Mononuclear cell (primary cell): ENCODE results near the gene SLC30A3. TPM values are rescaled to one million over a fixed set of nuclear protein-coding genes. Genes with fewer than 3 reads are reported as not detected.

ENCODE experiments used
- H3K27me3 ChIP-seq: 2 replicates; pipeline ENCODE4 v1.6.0; 2011; ENCODE audit warnings: low read length, control low read depth; ENCODE audit not compliant: insufficient read depth
- H3K4me1 ChIP-seq: 2 replicates; pipeline ENCODE4 v1.5.1; 2011; ENCODE audit warnings: mild to moderate bottlenecking, low read length, control low read depth; ENCODE audit not compliant: insufficient read depth
- H3K4me3 ChIP-seq: 2 replicates; pipeline ENCODE4 v1.5.1; 2011; ENCODE audit warnings: mild to moderate bottlenecking, low read length, moderate library complexity
- H3K9me3 ChIP-seq: 2 replicates; pipeline ENCODE4 v1.5.1; 2011; ENCODE audit warnings: low read depth, mild to moderate bottlenecking, control low read depth, low read length
- total RNA-seq: library from RNA; depleted of rRNA; stranded (reverse); fragments of >200 nt; gene quantifications from one replicate; pipeline ENCODE4 v1.2.3, GENCODE V29; 2012

The SLC30A3 gene
- total RNA-seq, 1 donor: not detected

GRCh38 chr2:27297195-27297594 lies 34.3 kb upstream of the SLC30A3 start:
- Histone ChIP-seq H3K9me3 (no peaks in the 10 kb centered on the region), H3K4me3 (no peak overlapping the region), H3K27me3 (no peaks in the 10 kb centered on the region), H3K4me1 (peaks cover 13% of the 10 kb centered on the region)

- Histone ChIP-seq H3K9me3 (no peaks in the 10 kb centered on the region), H3K4me1 (peaks cover 13% of the 10 kb centered on the region), H3K27me3 (no peaks in the 10 kb centered on the region), H3K4me3 (no peak overlapping the region)
Observed at GRCh38 chr2:27296481-27296880, 33.6 kb upstream of the SLC30A3 start.

GRCh38 chr2:27294928-27295327 lies 32.1 kb upstream of the SLC30A3 start:
- H3K4me3 ChIP-seq: no peak overlapping the region
- no peaks in the 10 kb centered on the region for H3K9me3 ChIP-seq
- no peaks in the 10 kb centered on the region for H3K27me3 ChIP-seq
- peaks cover 13% of the 10 kb centered on the region for H3K4me1 ChIP-seq

GRCh38 chr2:27291865-27292264 lies 29.0 kb upstream of the SLC30A3 start:
- H3K9me3 ChIP-seq: no peaks in the 10 kb centered on the region
- no peaks in the 10 kb centered on the region for H3K27me3 ChIP-seq
- no peak overlapping the region for H3K4me3 ChIP-seq
- peaks cover 10% of the 10 kb centered on the region for H3K4me1 ChIP-seq

GRCh38 chr2:27290549-27290948 lies 27.7 kb upstream of the SLC30A3 start:
- H3K4me1 ChIP-seq: no peaks in the 10 kb centered on the region
- H3K27me3 ChIP-seq: no peaks in the 10 kb centered on the region
- no peak overlapping the region for H3K4me3 ChIP-seq
- H3K9me3 ChIP-seq: no peaks in the 10 kb centered on the region

- no peak overlapping the region for H3K4me3 ChIP-seq
- H3K9me3 ChIP-seq: no peaks in the 10 kb centered on the region
- H3K4me1 ChIP-seq: no peaks in the 10 kb centered on the region
- no peaks in the 10 kb centered on the region for H3K27me3 ChIP-seq
Observed at GRCh38 chr2:27288610-27289009, 25.8 kb upstream of the SLC30A3 start.

- Histone ChIP-seq H3K4me3 (no peak overlapping the region), H3K4me1 (no peaks in the 10 kb centered on the region), H3K9me3 (no peaks in the 10 kb centered on the region), H3K27me3 (peaks cover 1% of the 10 kb centered on the region)
Observed at GRCh38 chr2:27285481-27285880, 22.6 kb upstream of the SLC30A3 start.

GRCh38 chr2:27284996-27285395 lies 22.1 kb upstream of the SLC30A3 start:
- no peaks in the 10 kb centered on the region for H3K9me3 ChIP-seq
- no peak overlapping the region for H3K4me3 ChIP-seq
- peaks cover 3% of the 10 kb centered on the region for H3K27me3 ChIP-seq
- no peaks in the 10 kb centered on the region for H3K4me1 ChIP-seq

GRCh38 chr2:27282892-27283291 lies 20.0 kb upstream of the SLC30A3 start:
- Histone ChIP-seq H3K27me3 (peaks cover 3% of the 10 kb centered on the region), H3K4me3 (no peak overlapping the region), H3K9me3 (no peaks in the 10 kb centered on the region), H3K4me1 (peaks cover 3% of the 10 kb centered on the region)

GRCh38 chr2:27281855-27282559 lies 19.2 kb upstream of the SLC30A3 start, which contains the start of gene TRIM54:
Gene TRIM54 (plus strand): TSS chr2:27282429. CDS start chr2:27282732, 303 bp downstream.
- Histone ChIP-seq H3K27me3 (peaks cover 3% of the 10 kb centered on the region), H3K4me3 (no peak within 1 kb of the TSS), H3K4me1 (peaks cover 3% of the 10 kb centered on the region), H3K9me3 (no peaks in the 10 kb centered on the region)

GRCh38 chr2:27281442-27281841 lies 18.6 kb upstream of the SLC30A3 start:
- peaks cover 3% of the 10 kb centered on the region for H3K27me3 ChIP-seq
- no peak overlapping the region for H3K4me3 ChIP-seq
- no peaks in the 10 kb centered on the region for H3K9me3 ChIP-seq
- peaks cover 3% of the 10 kb centered on the region for H3K4me1 ChIP-seq

- Histone ChIP-seq H3K4me1 (peaks cover 3% of the 10 kb centered on the region), H3K4me3 (no peak overlapping the region), H3K27me3 (peaks cover 3% of the 10 kb centered on the region), H3K9me3 (no peaks in the 10 kb centered on the region)
Observed at GRCh38 chr2:27280826-27281225, 18.0 kb upstream of the SLC30A3 start.

GRCh38 chr2:27278010-27278409 lies 15.2 kb upstream of the SLC30A3 start:
- H3K27me3 ChIP-seq: peaks cover 3% of the 10 kb centered on the region
- H3K4me3 ChIP-seq: no peak overlapping the region
- no peaks in the 10 kb centered on the region for H3K9me3 ChIP-seq
- peaks cover 3% of the 10 kb centered on the region for H3K4me1 ChIP-seq

GRCh38 chr2:27275211-27276150 lies 12.6 kb upstream of the SLC30A3 start, which contains the start of gene DNAJC5G:
Gene DNAJC5G (plus strand): TSS chr2:27275433. CDS start chr2:27276729, 1,296 bp downstream.
- Histone ChIP-seq H3K4me1 (peaks cover 3% of the 10 kb centered on the region), H3K27me3 (peaks cover 1% of the 10 kb centered on the region), H3K9me3 (no peaks in the 10 kb centered on the region), H3K4me3 (no peak within 1 kb of the TSS)
